HEK293 (cell line): ENCODE data around the gene OVOL1.

Experiments
- CTCF ChIA-PET: fragments of 350-600 bp; formaldehyde crosslinking; extraction: SDS; loops from one replicate; lab custom pipeline; 2021; ENCODE audit warnings: antibody characterized with exemption; lab: Yijun Ruan, JAX
- POLR2A ChIA-PET: fragments of 300-600 bp; formaldehyde crosslinking; extraction: SDS; loops from one replicate; lab custom pipeline; 2020; ENCODE audit warnings: antibody characterized with exemption, inconsistent platforms; lab: Yijun Ruan, JAX
- H3K27ac ChIP-seq: fragments of 200-500 bp; sonication (Bioruptor generic); 2 replicates; pipeline ENCODE4 v1.5.1; 2014; ENCODE audit warnings: low read depth, low read length, control low read depth, inconsistent platforms; ENCODE audit errors: extremely low read depth
- H3K36me3 ChIP-seq, 2 experiments: fragments of 200-500 bp in 1 of 2; sonication (Bioruptor generic) in 1 of 2; 1 replicate in 1 of 2; 2 replicates in 1 of 2; pipeline ENCODE4 v1.5.1; 2014 to 2017; ENCODE audit warnings: inconsistent platforms in 2 of 2, low read length in 2 of 2; ENCODE audit not compliant: control insufficient read depth in 2 of 2, insufficient read depth in 1 of 2
- H3K4me1 ChIP-seq: fragments of 200-500 bp; sonication (Bioruptor generic); 2 replicates; pipeline ENCODE4 v1.5.1; 2014; ENCODE audit warnings: mild to moderate bottlenecking, low read length, inconsistent platforms; ENCODE audit not compliant: control insufficient read depth, insufficient read depth
- H3K4me3 ChIP-seq: 2 replicates; pipeline ENCODE4 v1.5.1; 2011; ENCODE audit warnings: low read depth, mild to moderate bottlenecking, control low read depth, low read length, moderate library complexity
- H3K9me3 ChIP-seq: fragments of 200-500 bp; sonication (Bioruptor generic); 2 replicates; pipeline ENCODE4 v1.5.1; 2014; ENCODE audit warnings: low read depth, low read length, inconsistent platforms; ENCODE audit not compliant: control insufficient read depth, insufficient read depth
- ATF2 ChIP-seq: fragments of 450-650 bp; formaldehyde crosslinking; IDR thresholded peaks from 2 replicates; pipeline ENCODE4 v1.5.1; 2016; ENCODE audit warnings: missing biosample characterization, missing genetic modification characterization, low read depth
- BCL11A ChIP-seq: fragments of 450-650 bp; formaldehyde crosslinking; IDR thresholded peaks from 2 replicates; pipeline ENCODE4 v1.5.1; 2016; ENCODE audit warnings: low read depth, missing biosample characterization, missing genetic modification characterization
- EGR2 ChIP-seq: fragments of 450-650 bp; formaldehyde crosslinking; IDR thresholded peaks from 2 replicates; pipeline ENCODE4 v1.5.1; 2016; ENCODE audit warnings: low read depth, missing biosample characterization, missing genetic modification characterization
- HOXA7 ChIP-seq: sonication (generic); formaldehyde crosslinking; IDR thresholded peaks from 2 replicates; pipeline ENCODE4 v1.8.1; 2022; ENCODE audit warnings: missing genetic modification reagents, borderline replicate concordance
- MEIS1 ChIP-seq: sonication (generic); formaldehyde crosslinking; IDR thresholded peaks from 2 replicates; pipeline ENCODE4 v1.8.1; 2022; ENCODE audit warnings: missing genetic modification reagents, mild to moderate bottlenecking, borderline replicate concordance
- MYNN ChIP-seq: fragments of 450-650 bp; formaldehyde crosslinking; IDR thresholded peaks from 2 replicates; pipeline ENCODE4 v1.5.1; 2016; ENCODE audit warnings: missing biosample characterization, missing genetic modification characterization, borderline replicate concordance
- REPIN1 ChIP-seq: fragments of 450-650 bp; formaldehyde crosslinking; IDR thresholded peaks from 2 replicates; pipeline ENCODE4 v1.5.1; 2017; ENCODE audit warnings: missing biosample characterization, missing genetic modification characterization, low read depth
- SCRT1 ChIP-seq: fragments of 450-650 bp; formaldehyde crosslinking; IDR thresholded peaks from 2 replicates; pipeline ENCODE4 v1.5.1; 2016; ENCODE audit warnings: missing biosample characterization, missing genetic modification characterization, borderline replicate concordance
- ZBTB11 ChIP-seq: fragments of 450-650 bp; formaldehyde crosslinking; conservative IDR thresholded peaks from 2 replicates; pipeline ENCODE4 v1.5.1; 2016; ENCODE audit warnings: low read depth, missing biosample characterization, missing genetic modification characterization
- ZBTB49 ChIP-seq: fragments of 450-650 bp; formaldehyde crosslinking; IDR thresholded peaks from 2 replicates; pipeline ENCODE4 v1.5.1; 2016; ENCODE audit warnings: missing biosample characterization, missing genetic modification characterization, low read depth
- ZBTB8A ChIP-seq: fragments of 450-650 bp; formaldehyde crosslinking; IDR thresholded peaks from 2 replicates; pipeline ENCODE4 v1.5.1; 2016; ENCODE audit warnings: missing biosample characterization, missing genetic modification characterization
- ZFP41 ChIP-seq: fragments of 450-650 bp; formaldehyde crosslinking; IDR thresholded peaks from 2 replicates; pipeline ENCODE4 v1.5.1; 2016; ENCODE audit warnings: missing biosample characterization, missing genetic modification characterization, borderline replicate concordance
- ZFP69B ChIP-seq: fragments of 450-650 bp; formaldehyde crosslinking; IDR thresholded peaks from 2 replicates; pipeline ENCODE4 v1.5.1; 2016; ENCODE audit warnings: missing biosample characterization, missing genetic modification characterization
- ZNF112 ChIP-seq: fragments of 450-650 bp; formaldehyde crosslinking; IDR thresholded peaks from 2 replicates; pipeline ENCODE4 v1.5.0; 2017; ENCODE audit warnings: missing biosample characterization, missing genetic modification characterization
- ZNF18 ChIP-seq: fragments of 450-650 bp; formaldehyde crosslinking; IDR thresholded peaks from 2 replicates; pipeline ENCODE4 v1.5.1; 2016; ENCODE audit warnings: missing biosample characterization, missing genetic modification characterization
- ZNF221 ChIP-seq: fragments of 450-650 bp; formaldehyde crosslinking; IDR thresholded peaks from 2 replicates; pipeline ENCODE4 v1.5.1; 2017; ENCODE audit warnings: missing biosample characterization, missing genetic modification characterization, borderline replicate concordance
- ZNF223 ChIP-seq: fragments of 450-650 bp; formaldehyde crosslinking; IDR thresholded peaks from 2 replicates; pipeline ENCODE4 v1.5.1; 2016; ENCODE audit warnings: missing biosample characterization, missing genetic modification characterization
- ZNF266 ChIP-seq: fragments of 450-650 bp; formaldehyde crosslinking; IDR thresholded peaks from 2 replicates; pipeline ENCODE4 v1.5.1; 2016; ENCODE audit warnings: missing biosample characterization, missing genetic modification characterization, low read depth
- ZNF335 ChIP-seq: fragments of 450-650 bp; formaldehyde crosslinking; conservative IDR thresholded peaks from 2 replicates; pipeline ENCODE4 v1.5.1; 2016; ENCODE audit warnings: missing biosample characterization, missing genetic modification characterization
- ZNF433 ChIP-seq: fragments of 450-650 bp; formaldehyde crosslinking; IDR thresholded peaks from 2 replicates; pipeline ENCODE4 v1.5.1; 2016; ENCODE audit warnings: missing biosample characterization, missing genetic modification characterization, low read depth
- ZNF488 ChIP-seq: fragments of 450-650 bp; formaldehyde crosslinking; IDR thresholded peaks from 2 replicates; pipeline ENCODE4 v1.5.1; 2016; ENCODE audit warnings: missing biosample characterization, missing genetic modification characterization
- ZNF501 ChIP-seq: fragments of 450-650 bp; formaldehyde crosslinking; IDR thresholded peaks from 2 replicates; pipeline ENCODE4 v1.5.1; 2016; ENCODE audit warnings: missing biosample characterization, missing genetic modification characterization
- ZNF514 ChIP-seq: fragments of 450-650 bp; formaldehyde crosslinking; IDR thresholded peaks from 2 replicates; pipeline ENCODE4 v1.5.1; 2016; ENCODE audit warnings: missing biosample characterization, missing genetic modification characterization
- ZNF558 ChIP-seq: fragments of 450-650 bp; formaldehyde crosslinking; IDR thresholded peaks from 2 replicates; pipeline ENCODE4 v1.5.1; 2016; ENCODE audit warnings: missing biosample characterization, missing genetic modification characterization
- ZNF639 ChIP-seq: fragments of 450-650 bp; formaldehyde crosslinking; IDR thresholded peaks from 2 replicates; pipeline ENCODE4 v1.5.1; 2016; ENCODE audit warnings: missing biosample characterization, missing genetic modification characterization
- ZNF658 ChIP-seq: fragments of 450-650 bp; formaldehyde crosslinking; IDR thresholded peaks from 2 replicates; pipeline ENCODE4; 2016; ENCODE audit warnings: missing biosample characterization, missing genetic modification characterization
- ZNF785 ChIP-seq: fragments of 450-650 bp; formaldehyde crosslinking; IDR thresholded peaks from 2 replicates; pipeline ENCODE4 v1.5.1; 2016; ENCODE audit warnings: missing biosample characterization, missing genetic modification characterization

Gene OVOL1

GRCh38 chr11:65744699-65745042, 42.2 kb upstream of the OVOL1 start (continued):
- no peak for TF ChIP-seq ZBTB49 (tag by site-specific recombination)
- no peak for TF ChIP-seq ZNF433 (tag by site-specific recombination)
- TF ChIP-seq ZNF112 (tag by site-specific recombination), result no peak
- no peak for TF ChIP-seq ZNF785 (tag by site-specific recombination)
- TF ChIP-seq ZNF514 (tag by site-specific recombination), result no peak
- no peak for TF ChIP-seq ZNF18 (tag by site-specific recombination)
- no peak for TF ChIP-seq ZNF335
- TF ChIP-seq EGR2 (tag by site-specific recombination), result no peak

- POLR2A ChIA-PET, result interaction anchor here (1.3 kb wide), 1 partner anchor 25 kb away, joined by 4 read pairs; no protein-coding TSS in a partner anchor
- TF ChIP-seq ATF2 (tag by site-specific recombination) (no peak), MYNN (tag by site-specific recombination) (no peak), ZNF335 (no peak), ZNF223 (tag by site-specific recombination) (no peak), ZBTB11 (tag by site-specific recombination) (no peak), HOXA7 (no peak), ZFP41 (tag by site-specific recombination) (no peak), ZNF488 (tag by site-specific recombination) (no peak), ZNF501 (no peak), ZNF221 (tag by site-specific recombination) (no peak), ZFP69B (tag by site-specific recombination) (no peak), ZNF266 (tag by site-specific recombination) (no peak), SCRT1 (tag by site-specific recombination) (no peak), ZNF639 (tag by site-specific recombination) (no peak), ZBTB8A (tag by site-specific recombination) (no peak), ZNF558 (tag by site-specific recombination) (no peak), MEIS1 (CRISPR knock-in tag) (no peak), BCL11A (tag by site-specific recombination) (no peak), ZNF658 (no peak), REPIN1 (tag by site-specific recombination) (no peak)
- TF ChIP-seq, all 188 proteins: peak for 0
- no peak overlapping the region for H3K27ac ChIP-seq
- H3K4me1 ChIP-seq, result no peaks in the 10 kb centered on the region
- CTCF ChIA-PET, result interaction anchor here (0.6 to 2.0 kb wide), 9 partner anchors 15 to 143 kb away, joined by 3 to 9 read pairs (median 5); partner anchors contain the start of gene FIBP
- no peak overlapping the region for H3K4me3 ChIP-seq
- no peaks in the 10 kb centered on the region for H3K36me3 ChIP-seq
- no peaks in the 10 kb centered on the region for H3K9me3 ChIP-seq
Observed at GRCh38 chr11:65745049-65745448, 41.8 kb upstream of the OVOL1 start.
